ENCODE results near the gene SASH3. TPM values are rescaled to one million over a fixed set of nuclear protein-coding genes. Genes with fewer than 3 reads are reported as not detected.

The SASH3 gene
- polyA plus RNA-seq, 2 of the 4 experiments (the other 2 are of a cell fraction), result not detected

- ATAC-seq, result no peak
- H3K4me1 ChIP-seq, result no peaks in the 10 kb centered on the region
- no peak overlapping the region for H3K4me3 ChIP-seq
- FAIRE-seq, result no peak
- ChIA-PET CTCF (interaction anchor here (0.6 to 0.9 kb wide), 3 partner anchors 12 to 247 kb away, joined by 3 read pairs; no protein-coding TSS in a partner anchor), POLR2A (no interaction called here)
- TF ChIP-seq, protein P1, sequence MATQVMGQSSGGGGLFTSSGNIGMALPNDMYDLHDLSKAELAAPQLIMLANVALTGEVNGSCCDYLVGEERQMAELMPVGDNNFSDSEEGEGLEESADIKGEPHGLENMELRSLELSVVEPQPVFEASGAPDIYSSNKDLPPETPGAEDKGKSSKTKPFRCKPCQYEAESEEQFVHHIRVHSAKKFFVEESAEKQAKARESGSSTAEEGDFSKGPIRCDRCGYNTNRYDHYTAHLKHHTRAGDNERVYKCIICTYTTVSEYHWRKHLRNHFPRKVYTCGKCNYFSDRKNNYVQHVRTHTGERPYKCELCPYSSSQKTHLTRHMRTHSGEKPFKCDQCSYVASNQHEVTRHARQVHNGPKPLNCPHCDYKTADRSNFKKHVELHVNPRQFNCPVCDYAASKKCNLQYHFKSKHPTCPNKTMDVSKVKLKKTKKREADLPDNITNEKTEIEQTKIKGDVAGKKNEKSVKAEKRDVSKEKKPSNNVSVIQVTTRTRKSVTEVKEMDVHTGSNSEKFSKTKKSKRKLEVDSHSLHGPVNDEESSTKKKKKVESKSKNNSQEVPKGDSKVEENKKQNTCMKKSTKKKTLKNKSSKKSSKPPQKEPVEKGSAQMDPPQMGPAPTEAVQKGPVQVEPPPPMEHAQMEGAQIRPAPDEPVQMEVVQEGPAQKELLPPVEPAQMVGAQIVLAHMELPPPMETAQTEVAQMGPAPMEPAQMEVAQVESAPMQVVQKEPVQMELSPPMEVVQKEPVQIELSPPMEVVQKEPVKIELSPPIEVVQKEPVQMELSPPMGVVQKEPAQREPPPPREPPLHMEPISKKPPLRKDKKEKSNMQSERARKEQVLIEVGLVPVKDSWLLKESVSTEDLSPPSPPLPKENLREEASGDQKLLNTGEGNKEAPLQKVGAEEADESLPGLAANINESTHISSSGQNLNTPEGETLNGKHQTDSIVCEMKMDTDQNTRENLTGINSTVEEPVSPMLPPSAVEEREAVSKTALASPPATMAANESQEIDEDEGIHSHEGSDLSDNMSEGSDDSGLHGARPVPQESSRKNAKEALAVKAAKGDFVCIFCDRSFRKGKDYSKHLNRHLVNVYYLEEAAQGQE (IDR thresholded peaks at IDR 0.05), result no peak
- no peak for TF ChIP-seq TFCP2L1 (CRISPR knock-in tag; IDR thresholded peaks at IDR 0.05)
- no peak for TF ChIP-seq ZNF302 (CRISPR knock-in tag; IDR thresholded peaks at IDR 0.05)
- no peak for TF ChIP-seq SREBF2 (IDR thresholded peaks at IDR 0.05)
- no peak for TF ChIP-seq USF2 (IDR thresholded peaks at IDR 0.05)
- no peak for TF ChIP-seq HEYL (CRISPR knock-in tag; IDR thresholded peaks at IDR 0.05)
- TF ChIP-seq NR3C1 (IDR thresholded peaks at IDR 0.05), result no peak
- TF ChIP-seq MAFK (IDR thresholded peaks at IDR 0.05; ENCODE audit: partially characterized antibody), result no peak
- no peaks in the 10 kb centered on the region for H3K9me3 ChIP-seq
- 57% methylated on average over 7 of the region's 7 CpGs for WGBS (ENCODE audit: missing lambda C conversion rate)
- no peak overlapping the region for H3K27ac ChIP-seq
- no peak overlapping the region for H3K4me2 ChIP-seq
- DNase-seq (ENCODE audit: low read depth in 1 of 2, low spot score in 1 of 2), result no peak
Measured at GRCh38 chrX:129779086-129779672, 570 bp upstream of the SASH3 start.

DNA sequence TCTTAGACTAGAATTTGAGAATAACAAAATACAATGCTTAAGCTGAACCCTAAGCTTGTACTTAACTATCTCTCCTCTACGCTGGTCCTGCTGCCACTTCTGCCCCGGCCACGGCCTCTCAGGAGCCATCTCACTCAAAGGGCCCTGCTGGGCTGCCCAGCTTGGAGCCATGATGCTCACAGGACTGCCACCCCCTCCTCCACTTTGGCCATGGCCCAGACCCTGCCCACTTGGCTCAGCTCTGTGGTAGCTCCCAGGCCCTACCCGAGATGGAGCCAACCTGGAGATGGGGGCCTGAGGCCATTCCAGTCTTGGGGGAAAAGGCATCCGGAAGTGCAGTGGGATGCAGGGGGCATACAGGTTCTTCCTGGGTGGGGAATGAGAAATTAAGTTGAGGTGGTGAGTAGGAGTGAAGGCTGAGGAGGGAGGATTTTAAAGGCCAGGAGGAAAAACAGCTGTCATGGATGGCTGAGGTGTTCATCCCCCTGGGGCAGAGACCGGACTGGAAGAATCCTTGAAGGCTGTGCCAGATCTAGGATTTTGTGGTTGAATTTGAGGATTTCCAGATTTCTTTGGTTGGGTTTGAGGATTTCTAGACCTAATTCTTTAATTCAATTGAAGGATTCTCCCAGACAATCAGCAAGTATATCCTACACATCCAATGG lies 824 bp downstream of the SASH3 start:
- POLR2A ChIA-PET, result no interaction called here
- H3K4me3 ChIP-seq, result no peak overlapping the region
- DNase-seq (ENCODE audit: low read depth in 1 of 2, low spot score in 1 of 2) (no peak), ATAC-seq (no peak), FAIRE-seq (no peak)
- no peak for TF ChIP-seq EHMT2 (IDR thresholded peaks at IDR 0.05; ENCODE audit: low read depth)
- no peak for TF ChIP-seq KDM1A (IDR thresholded peaks at IDR 0.05; ENCODE audit: low read depth)
- no peak for TF ChIP-seq RARB (CRISPR knock-in tag; IDR thresholded peaks at IDR 0.05)
- TF ChIP-seq SMC3 (IDR thresholded peaks at IDR 0.05), result no peak
- TF ChIP-seq NPAS2 (CRISPR knock-in tag; IDR thresholded peaks at IDR 0.05; ENCODE audit: borderline replicate concordance), result no peak
- TF ChIP-seq FOXS1 (CRISPR knock-in tag; IDR thresholded peaks at IDR 0.05), result no peak
- no peak for TF ChIP-seq USF2 (IDR thresholded peaks at IDR 0.05)
- H3K27ac ChIP-seq, result no peak overlapping the region
- CTCF ChIA-PET, result interaction anchor here (1.0 to 1.9 kb wide), 3 partner anchors 46 to 280 kb away, joined by 3 to 5 read pairs (median 3); no protein-coding TSS in a partner anchor
- H3K9me3 ChIP-seq, result no peaks in the 10 kb centered on the region
- H3K4me2 ChIP-seq, result no peak overlapping the region
- H3K4me1 ChIP-seq, result no peaks in the 10 kb centered on the region
- WGBS (ENCODE audit: missing lambda C conversion rate), result 76% methylated on average over 6 of the region's 6 CpGs

GRCh38 chrX:129781134-129781672 lies 1.5 kb downstream of the SASH3 start:
- CTCF ChIA-PET, result interaction anchor here (1.3 to 1.9 kb wide), 2 partner anchors 47 to 279 kb away, joined by 3 to 5 read pairs; no protein-coding TSS in a partner anchor
- Histone ChIP-seq H3K4me1 (no peaks in the 10 kb centered on the region), H3K27ac (no peak overlapping the region), H3K4me3 (no peak overlapping the region), H3K9me3 (no peaks in the 10 kb centered on the region), H3K4me2 (no peak overlapping the region)
- 48% methylated on average over 2 of the region's 8 CpGs for WGBS (ENCODE audit: missing lambda C conversion rate)
- DNase-seq (ENCODE audit: low read depth in 1 of 2, low spot score in 1 of 2) (no peak), ATAC-seq (no peak), FAIRE-seq (no peak)
- POLR2A ChIA-PET, result no interaction called here
- TF ChIP-seq CEBPB (IDR thresholded peaks at IDR 0.05) (no peak), KDM1A (IDR thresholded peaks at IDR 0.05; ENCODE audit: low read depth) (no peak), ZFP36 (IDR thresholded peaks at IDR 0.05; ENCODE audit: borderline replicate concordance, partially characterized antibody) (no peak), NPAS2 (CRISPR knock-in tag; IDR thresholded peaks at IDR 0.05; ENCODE audit: borderline replicate concordance) (no peak), RCOR1 (IDR thresholded peaks at IDR 0.05; ENCODE audit: low read depth, low read length) (no peak), EHMT2 (IDR thresholded peaks at IDR 0.05; ENCODE audit: low read depth) (no peak), HDAC2 (IDR thresholded peaks at IDR 0.05) (no peak), FOXS1 (CRISPR knock-in tag; IDR thresholded peaks at IDR 0.05) (no peak), USF2 (IDR thresholded peaks at IDR 0.05) (no peak), E2F6 (IDR thresholded peaks at IDR 0.05; ENCODE audit: borderline replicate concordance, low read depth) (no peak)
- TF ChIP-seq, protein P1 (IDR thresholded peaks at IDR 0.05), result no peak
